Neural progenitor cell (in vitro differentiated cells): ENCODE results near the gene CDH23.

ENCODE experiments used
- EZH2 ChIP-seq: fragments of 200-600 bp; sonication (generic); IDR thresholded peaks from 2 replicates; pipeline ENCODE4 v1.6.1; 2017; ENCODE audit warnings: antibody characterized with exemption, mild to moderate bottlenecking, moderate library complexity
- TF ChIP-seq, protein P1 (sequence below): fragments of 200-600 bp; sonication (generic); IDR thresholded peaks from 2 replicates; pipeline ENCODE4 v1.5.1; 2017; ENCODE audit warnings: antibody characterized with exemption, mild to moderate bottlenecking

DNA sequence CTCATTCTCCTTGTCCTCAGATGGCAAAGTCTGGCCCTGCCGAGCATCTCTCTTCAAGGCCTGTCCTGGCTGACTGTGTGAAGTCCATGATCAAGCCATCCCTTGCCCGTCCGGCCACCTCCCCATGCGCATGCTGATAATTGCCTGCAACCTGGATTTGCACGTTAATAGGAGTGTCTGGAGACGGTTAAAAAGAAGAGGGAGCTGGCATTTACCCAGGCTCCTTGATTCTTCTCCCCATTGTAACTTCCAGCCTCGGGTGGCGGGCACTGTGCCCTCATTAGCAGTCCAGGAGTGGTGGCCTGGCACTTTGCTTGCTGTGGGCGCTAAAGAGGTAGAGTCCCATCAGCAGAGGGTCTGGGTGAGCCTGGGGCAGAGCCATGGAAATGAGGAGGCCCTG is 165.5 kb downstream of the CDH23 start:
- TF ChIP-seq, protein P1, sequence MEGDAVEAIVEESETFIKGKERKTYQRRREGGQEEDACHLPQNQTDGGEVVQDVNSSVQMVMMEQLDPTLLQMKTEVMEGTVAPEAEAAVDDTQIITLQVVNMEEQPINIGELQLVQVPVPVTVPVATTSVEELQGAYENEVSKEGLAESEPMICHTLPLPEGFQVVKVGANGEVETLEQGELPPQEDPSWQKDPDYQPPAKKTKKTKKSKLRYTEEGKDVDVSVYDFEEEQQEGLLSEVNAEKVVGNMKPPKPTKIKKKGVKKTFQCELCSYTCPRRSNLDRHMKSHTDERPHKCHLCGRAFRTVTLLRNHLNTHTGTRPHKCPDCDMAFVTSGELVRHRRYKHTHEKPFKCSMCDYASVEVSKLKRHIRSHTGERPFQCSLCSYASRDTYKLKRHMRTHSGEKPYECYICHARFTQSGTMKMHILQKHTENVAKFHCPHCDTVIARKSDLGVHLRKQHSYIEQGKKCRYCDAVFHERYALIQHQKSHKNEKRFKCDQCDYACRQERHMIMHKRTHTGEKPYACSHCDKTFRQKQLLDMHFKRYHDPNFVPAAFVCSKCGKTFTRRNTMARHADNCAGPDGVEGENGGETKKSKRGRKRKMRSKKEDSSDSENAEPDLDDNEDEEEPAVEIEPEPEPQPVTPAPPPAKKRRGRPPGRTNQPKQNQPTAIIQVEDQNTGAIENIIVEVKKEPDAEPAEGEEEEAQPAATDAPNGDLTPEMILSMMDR = no peak
- TF ChIP-seq EZH2 = no peak
